Fibroblast of upper back skin (primary cell): Measurements from ENCODE around the gene CCL25.
"Not testable (repeated sequence)": the region's sequence is repeated elsewhere in the genome, so short reads cannot be mapped to it uniquely, and the experiment has no call there.

ENCODE experiments used
- DNase-seq: peaks from one replicate; pipeline ENCODE4 v3.0.0-alpha.2; 2013

The CCL25 gene

DNA sequence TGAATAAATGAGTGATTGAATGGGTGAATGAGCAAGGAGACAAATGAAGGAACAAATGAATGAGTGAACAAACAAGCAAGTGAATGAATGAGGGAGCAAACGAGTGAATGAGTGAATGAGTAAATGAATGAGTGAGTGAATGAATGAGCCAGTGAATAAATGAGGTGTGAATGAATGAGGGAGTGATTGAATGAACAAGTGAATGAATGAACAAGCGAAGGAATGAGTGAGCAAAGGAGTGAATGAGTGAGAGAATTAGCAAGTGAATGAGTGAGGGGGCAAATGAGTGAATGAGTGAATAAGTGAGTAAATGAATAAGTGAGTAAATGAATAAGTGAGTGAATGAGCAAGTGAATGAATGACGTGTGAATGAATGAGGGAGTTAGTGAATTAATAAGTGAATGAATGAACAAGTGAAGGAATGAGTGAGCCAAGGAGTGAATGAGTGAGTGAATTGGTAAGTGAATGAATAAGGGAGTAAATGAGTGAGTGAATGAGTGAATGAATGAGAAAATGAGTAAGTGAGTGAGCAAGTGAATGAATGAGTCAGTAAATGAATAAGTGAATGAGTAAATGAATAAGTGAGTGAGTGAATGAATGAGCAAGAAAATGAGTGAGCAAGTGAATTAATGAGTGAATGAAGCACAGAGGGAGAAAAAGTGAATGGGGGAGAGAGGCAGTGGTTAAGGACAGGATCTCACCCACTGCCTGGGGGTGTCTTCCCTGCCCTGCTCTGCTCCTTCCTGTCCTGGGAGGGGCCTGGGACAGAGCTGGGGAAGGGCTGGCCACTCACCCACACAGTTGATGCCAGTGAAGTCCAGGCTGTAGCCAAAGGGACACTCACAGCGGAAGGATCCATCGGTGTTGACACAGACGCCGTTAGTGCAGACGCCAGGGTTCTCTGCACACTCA lies 36.4 kb downstream of the CCL25 start:
- no peak for DNase-seq

DNA sequence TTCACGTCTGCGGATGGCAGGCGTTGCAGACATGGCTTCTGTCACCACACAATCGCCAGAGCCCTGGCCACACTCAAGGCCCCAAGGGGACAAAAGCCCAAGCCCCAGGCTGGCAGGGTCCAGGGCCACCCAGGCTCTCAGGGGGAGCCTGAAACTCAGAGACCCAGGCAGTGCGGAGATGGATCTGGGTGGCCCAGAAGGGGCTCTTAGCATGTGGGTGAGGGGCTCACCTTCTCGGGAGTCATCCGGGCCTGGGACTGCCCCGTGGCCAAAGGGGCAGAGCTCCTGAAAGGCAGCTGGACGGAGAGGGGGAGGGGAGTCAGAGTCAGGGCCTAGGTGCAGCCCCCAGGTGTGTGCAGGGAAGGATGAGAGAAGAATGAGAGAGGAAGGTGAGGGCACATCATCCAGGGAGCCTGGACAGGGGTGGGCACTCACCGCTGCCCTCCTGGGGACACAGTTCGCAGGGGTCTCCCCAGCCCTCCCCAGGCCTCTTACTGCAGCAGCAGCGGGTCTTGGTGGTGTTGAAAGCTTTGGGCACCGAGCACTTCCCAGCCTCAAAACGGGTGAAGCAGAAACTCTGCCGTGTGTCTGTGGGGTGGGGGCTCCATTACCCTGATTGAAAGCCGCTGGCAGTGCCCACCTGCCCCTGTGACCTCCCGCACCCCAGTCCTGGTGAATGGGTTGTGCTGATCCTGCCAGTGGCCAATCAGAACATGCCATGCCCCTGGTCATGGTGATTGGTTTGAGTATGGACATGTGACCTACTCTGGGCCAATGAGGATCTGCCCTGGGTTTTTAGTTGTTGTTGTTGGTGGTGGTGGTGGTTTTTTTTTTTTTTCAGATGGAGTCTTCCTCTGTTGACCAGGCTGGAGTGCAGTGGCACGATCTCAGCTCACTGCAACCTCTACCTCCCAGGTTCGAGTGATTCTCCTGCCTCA lies 37.4 kb downstream of the CCL25 start:
- DNase-seq: no peak

DNA sequence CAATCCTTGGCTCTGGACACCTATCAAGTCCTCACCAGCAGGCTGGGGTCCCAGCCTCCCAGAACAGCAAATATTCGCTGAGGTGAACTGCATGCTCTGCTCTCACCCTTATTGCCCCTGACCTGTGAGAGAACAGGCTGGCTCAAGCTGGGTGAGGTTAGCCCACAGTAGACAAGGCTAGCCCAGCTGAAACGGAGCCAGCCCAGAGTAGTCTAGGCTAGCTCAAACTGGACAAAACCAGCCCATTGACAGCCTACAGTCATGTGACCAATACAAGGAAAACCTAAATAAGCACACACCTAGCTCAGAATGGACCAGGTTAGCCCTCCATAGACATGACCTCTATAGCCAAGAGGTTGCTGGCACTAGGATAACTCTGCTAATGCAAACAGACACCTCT lies 38.4 kb downstream of the CCL25 start:
- no peak for DNase-seq

DNA sequence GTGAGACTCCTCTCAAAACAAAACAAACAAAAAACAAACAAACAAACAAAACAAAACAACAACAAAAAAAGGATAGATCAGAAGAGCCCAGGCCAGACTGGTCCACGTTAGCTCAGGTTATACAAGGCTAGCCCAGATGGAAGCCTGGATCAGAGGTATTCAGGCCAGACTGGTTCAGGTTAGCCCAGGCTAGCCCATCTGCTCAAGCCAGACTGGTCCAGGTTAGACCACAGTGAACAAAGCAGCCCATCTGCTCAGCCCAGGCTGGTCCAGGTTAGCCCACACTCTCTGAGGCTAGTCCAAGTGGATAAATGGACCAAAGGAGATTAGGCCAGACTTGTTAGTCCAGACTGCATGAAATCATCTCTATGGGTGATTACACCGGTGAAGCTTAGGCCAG lies 41.2 kb downstream of the CCL25 start:
- no peak for DNase-seq

DNA sequence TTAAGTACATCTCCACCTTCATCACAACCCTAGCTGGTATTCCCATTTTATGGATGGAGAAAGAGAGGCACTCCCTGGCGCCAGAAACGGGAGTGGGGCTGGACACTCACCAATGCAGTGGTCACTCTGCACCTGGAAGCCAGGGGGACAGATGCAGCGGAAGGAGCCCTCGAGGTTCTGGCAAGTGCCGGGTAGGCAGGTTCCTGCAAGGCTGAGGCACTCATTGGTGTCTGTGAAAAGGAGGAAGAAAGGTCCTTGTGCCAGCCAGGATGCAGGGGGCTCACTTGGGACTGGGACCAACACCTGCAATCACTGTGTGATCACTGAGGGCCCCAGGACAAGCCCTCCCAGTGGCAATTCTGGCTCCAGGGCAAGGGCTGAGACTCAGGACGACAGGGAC lies 41.8 kb downstream of the CCL25 start:
- no peak for DNase-seq

DNA sequence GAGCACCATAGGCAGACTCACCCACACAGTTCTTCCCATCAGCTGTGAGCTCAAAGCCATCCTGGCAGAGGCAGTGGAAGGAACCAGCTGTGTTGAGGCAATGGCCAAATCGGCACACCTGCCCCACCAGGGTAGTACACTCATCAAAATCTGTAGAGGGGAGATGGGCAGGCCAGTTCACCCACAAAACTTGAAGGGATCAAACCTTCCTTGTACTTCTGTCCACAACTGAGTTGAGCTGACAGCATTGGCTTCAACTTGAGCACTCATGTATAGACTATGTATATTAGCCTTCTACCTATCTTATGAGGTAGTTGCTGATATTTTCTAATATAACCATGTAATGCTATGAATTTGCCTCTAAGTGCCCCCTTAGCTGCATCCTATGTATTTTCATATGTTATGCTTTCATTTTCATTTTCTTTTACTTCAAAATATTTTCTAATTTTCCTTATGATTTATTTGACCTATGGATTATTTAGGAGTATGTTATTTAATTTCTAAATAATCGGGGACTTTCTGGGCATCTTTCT lies 42.9 kb downstream of the CCL25 start:
- DNase-seq: no peak

DNA sequence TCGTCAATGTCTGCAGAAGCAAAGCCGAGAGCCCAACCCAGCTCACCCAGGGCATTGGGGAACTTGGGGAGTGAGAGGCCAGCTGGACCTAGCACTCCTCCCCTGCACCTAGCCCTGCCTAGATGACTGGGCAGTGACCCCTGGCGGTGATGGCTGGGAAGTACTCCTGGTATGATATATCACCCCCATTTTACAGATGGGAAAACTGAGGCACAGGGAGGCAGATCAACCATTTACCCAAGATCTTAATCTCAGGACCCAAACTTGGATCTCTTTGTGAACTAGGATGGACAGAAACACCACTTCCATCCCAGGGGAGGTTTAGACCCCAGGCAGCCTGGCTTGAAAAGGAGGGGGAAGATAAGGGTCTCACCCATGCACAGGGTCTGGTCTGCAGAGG lies 43.5 kb downstream of the CCL25 start:
- no peak for DNase-seq

DNA sequence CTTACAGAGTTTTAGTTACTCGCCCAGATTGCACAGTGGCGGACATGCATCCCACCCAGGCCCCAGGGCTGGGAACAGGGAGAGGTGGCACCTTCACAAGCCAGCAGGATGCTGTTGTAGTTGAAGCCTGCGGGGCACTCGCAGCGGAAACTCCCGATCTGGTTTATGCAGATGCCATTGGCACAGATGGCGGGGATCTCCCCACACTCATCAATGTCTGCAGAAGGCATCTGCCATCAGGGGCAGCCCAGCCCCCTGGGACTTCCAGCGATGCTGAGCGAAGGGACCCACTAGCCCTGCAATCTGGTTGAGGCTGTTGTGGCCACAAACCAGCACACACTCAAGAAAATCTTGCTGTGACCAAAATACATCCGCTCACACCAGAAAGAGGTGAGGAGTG lies 44.6 kb downstream of the CCL25 start:
- no peak for DNase-seq

DNA sequence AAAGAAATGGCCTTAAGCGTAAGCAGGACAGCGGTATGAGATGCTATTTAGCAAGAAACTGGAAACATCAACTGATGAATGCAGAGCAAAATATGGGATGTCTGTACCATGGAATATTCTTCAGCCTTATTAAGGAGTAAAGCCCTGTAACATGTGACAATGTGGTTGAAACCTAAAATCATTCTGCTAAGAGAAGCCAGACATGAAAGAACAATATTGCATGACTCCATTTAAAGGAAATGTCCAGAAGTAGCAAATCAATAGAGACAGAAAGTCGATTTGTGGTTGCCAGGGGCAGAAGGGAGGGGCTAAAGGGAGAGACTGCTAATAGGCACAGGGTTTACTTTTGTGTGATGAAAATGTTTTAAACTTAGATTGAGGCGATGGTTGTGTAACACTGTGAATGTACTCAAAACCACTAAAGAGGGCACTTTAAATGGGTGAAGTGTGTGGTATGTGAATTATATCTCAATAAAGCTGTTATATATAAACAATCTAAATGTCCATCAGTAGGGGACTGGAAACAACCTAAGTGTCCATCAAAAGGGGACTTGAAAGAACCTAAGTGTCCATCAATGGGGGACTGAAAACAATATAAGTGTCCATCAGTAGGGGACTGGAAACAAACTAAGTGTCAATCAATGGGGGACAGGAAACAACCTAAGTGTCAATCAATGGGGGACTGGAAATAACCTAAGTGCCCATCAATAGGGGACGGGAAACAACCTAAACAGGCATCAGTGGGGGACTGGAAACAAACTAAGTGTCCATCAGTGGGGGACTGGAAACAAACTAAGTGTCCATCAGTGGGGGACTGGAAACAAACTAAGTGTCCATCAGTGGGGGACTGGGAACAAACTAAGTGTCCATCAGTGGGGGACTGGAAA lies 45.4 kb downstream of the CCL25 start:
- no peak for DNase-seq

DNA sequence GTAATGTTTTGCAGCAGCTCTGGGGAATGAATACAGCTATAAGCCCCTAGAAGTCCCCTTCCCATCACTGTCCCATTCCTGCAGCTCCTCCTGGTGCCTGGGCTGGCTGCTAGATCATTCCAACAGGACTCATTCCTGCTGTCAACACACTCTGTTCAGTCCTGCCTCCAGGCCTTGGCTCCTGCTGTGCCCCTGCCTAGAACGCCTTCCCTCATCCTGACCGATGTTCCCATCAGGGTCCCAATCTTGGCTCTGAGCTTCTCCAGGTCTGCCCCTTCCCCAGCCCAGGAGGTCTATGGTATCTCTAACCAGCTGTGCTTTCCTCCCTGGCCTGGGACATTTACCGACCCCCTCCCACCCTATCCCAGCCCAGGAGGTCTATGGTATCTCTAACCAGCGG lies 48.8 kb downstream of the CCL25 start:
- DNase-seq: no peak

DNA sequence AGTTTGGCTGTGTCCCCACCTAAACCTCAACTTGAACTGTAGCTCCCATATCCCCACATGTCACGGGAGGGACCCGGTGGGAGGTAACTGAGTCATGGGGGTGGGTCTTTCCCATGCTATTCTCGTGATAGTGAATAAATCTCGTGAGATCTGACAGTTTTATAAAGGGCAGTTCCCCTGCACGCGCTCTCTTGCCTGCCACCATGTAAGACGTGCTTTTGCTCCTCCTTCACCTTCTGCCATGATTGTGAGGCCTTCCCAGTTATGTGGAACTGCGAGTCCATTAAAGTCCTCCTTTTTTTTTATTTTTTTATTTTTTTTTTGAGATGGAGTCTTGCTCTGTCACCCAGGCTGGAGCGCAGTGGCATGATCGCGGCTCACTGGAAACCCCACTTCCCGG lies 49.4 kb downstream of the CCL25 start:
- not testable (repeated sequence) for DNase-seq

DNA sequence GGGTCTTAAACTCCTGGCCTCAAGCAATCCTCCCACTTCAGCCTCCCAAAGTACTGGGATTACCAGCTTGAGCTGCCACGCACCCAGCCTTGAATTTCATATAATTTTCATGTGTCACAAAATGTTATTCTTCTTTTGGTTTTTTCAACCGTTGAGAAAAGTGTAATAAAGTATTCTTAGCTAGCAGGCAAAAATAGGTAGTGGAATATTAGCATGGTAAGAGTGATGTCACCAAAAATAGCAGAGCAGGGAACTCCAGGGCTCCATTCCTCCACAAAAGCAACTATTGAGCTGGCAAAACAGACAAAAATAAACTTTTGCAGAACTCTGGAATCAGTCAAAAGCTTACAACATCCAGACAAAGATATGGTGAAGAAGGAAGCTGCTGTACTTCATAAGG lies 52.9 kb downstream of the CCL25 start:
- no peak for DNase-seq

DNA sequence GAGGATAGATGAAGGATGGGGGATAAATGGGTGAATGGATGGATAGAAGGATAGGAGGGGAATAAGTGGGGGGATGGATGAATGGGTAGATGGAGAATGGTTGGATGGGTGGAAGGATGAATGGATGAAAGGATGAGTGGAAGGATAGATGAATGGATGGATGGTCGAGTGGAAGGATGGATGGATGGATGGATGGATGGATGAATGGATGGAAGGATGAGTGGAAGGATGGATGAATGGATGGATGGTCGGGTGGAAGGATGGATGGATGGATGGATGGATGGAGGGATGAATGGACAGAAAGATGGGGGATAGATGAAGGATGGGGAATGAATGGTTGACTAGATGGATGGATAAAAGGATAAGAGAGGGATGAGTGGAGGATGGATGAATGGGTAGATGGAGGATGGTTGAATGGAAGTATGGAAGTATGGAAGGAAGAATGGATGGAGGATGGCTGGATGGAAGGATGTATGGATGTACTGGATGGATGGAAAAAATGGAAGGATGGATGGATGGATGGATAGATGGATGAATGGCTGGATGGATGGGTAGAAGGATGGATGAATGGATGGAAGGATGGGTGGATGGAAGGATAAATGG lies 54.8 kb downstream of the CCL25 start:
- DNase-seq: no peak

DNA sequence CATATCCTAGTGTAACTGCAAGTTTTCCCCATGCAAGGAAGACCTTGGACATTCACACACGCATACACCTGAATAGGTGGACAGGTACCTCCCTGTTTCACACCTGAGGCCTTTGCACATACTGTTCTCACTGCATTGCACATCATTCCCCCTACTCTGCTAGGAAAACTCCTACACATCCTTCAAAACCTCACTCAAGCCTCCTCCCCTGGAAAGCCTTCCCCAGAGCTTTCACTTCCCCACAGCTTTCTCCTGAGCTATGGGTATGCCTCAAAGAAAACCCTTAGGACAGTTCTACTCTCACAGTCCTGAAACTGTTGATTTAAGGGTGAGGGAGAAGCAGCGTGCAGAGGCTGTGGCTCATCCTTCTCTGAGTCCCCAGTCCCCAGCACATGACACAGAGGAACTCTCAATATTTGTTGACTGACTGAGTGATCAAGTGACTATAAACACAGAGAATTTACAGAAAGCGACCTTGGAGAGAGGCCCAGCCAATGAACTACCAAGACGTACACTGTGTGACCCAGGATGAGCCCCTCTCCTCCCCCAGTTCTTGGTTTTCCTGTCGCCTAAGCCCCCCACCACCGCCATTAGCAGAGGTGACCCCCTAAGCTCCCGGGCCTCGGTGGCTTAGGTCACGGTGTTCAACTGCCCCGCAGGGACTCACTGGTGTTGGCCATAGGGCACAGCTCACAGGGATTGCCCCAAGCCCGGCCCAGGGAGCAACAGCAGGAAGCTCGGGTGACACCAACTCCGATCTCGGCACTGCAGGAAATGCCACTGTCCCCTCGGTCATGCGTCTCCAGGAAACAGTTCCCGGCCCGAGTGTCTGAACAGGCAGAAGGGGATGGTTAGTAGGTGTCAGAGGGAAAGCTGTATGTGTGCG lies 56.2 kb downstream of the CCL25 start:
- DNase-seq: no peak

DNA sequence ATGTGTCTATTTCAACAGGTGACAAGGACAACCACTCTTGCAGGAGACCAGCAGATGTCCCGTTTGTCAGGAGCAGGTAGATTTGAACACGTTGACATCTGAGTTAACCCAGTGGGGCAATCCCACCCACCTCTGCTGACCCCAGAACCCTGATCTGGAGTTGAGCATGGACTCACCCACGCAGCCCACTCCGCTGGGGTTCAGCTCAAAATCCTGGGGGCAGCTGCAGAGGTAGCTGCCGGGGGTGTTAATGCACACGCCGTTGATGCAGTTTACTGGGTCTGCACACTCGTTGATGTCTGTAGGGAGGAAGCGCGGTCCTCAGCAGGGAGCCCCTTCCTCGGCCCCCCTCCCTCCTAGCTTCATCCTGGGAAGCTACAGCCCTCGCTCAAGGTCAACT lies 56.9 kb downstream of the CCL25 start:
- DNase-seq: no peak

DNA sequence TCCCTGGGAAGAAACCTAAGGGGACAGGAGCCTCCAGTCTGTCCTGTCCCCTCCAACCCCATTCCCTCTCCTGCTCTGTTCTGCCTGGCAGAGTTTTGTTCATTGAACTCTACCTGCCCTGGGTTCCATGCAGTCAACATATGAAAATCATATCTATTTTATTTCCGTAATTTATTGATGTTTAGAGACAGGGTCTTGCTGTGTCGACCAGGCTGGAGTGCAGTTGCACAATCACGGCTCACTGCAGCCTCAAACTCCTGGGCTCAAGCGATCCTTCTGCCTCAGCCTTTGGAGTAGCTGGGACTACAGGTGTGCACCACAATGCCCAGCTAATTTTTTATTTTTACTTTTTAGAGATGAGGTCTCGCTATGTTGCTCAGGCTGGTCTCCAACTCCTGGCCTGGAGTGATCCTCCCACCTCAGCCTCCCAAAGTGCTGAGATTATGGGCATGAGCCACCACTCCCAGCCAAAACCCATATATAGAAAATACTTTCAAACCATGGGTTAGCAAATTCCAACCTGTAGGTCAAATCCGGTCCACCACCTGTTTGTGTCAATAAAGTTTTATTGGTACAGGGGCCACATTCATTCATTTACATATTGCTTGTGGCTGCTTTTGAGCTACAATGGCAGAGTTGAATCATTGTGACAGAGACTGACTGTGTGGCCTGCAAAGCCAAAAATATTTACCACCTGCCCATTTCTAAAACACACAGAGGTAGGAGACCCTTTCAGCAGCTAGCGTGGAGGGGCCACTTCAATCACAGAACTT lies 57.5 kb downstream of the CCL25 start:
- DNase-seq: no peak

DNA sequence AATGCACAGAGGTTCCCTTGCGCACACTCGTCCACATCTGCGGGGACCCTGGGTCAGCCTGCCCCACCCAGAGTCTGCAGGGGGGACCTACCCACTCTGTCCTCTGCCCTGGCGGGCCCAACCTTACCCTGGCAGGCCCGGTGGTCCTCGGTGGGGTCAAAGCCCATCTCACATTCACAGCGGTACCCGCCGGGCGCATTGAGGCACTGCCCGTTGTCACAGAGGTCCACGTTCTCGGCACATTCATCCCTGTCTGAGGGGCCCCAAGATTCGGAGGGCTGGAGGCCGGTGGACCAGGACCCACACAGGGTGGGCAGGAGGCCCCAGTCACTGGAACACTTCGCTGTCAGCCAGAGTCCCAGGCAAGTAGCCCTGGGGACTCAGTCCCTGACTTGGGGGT lies 58.4 kb downstream of the CCL25 start:
- DNase-seq: no peak

DNA sequence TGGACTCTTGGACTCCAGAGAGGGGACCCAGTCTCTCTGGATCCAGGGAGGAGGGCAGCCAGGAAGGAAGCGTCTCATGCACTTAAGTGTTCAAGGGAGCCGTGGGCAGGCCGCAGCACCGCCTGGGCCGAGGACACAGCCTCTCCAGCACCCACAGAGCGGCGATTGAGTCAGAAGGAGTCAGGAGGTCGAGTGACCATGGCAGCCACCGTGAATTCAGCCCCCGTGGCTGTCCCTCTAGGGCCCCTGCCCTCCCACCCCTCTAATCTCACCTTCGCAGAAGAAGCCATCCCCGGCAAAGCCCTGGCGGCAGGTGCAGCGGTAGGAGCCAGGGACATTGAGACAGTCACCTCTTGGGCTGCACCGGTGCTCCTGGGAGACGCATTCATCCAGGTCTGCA lies 58.8 kb downstream of the CCL25 start:
- no peak for DNase-seq
